Endothelial cell (in vitro differentiated cells): ENCODE measurements around the gene ARRB1. TPM values are rescaled to one million over a fixed set of nuclear protein-coding genes. Genes with fewer than 3 reads are reported as not detected.
A peak's percentile ranks its signal among the peaks of the same experiment; 100 is the strongest.
"Not testable (repeated sequence)": the region's sequence is repeated elsewhere in the genome, so short reads cannot be mapped to it uniquely, and the experiment has no call there.

Source experiments
- DNase-seq: peaks from one replicate; pipeline ENCODE4 v3.0.0; 2021; ENCODE audit warnings: low spot score
- H3K27ac Mint-ChIP-seq: one replicate; pipeline ENCODE4 v1.8.0; 2021; ENCODE audit warnings: mixed read lengths, inconsistent platforms; ENCODE audit not compliant: unreplicated experiment
- H3K27me3 Mint-ChIP-seq: one replicate; pipeline ENCODE4 v1.8.0; 2021; ENCODE audit warnings: mild to moderate bottlenecking, moderate library complexity, mixed read lengths, inconsistent platforms; ENCODE audit not compliant: unreplicated experiment
- H3K36me3 Mint-ChIP-seq: one replicate; pipeline ENCODE4 v1.8.0; 2021; ENCODE audit warnings: mild to moderate bottlenecking, low read depth, mixed read lengths, inconsistent platforms; ENCODE audit not compliant: unreplicated experiment
- H3K4me1 Mint-ChIP-seq: one replicate; pipeline ENCODE4 v1.8.0; 2021; ENCODE audit warnings: mild to moderate bottlenecking, mixed read lengths, inconsistent platforms; ENCODE audit not compliant: unreplicated experiment
- H3K4me3 Mint-ChIP-seq: one replicate; pipeline ENCODE4 v1.8.0; 2021; ENCODE audit warnings: mild to moderate bottlenecking, mixed read lengths, inconsistent platforms; ENCODE audit not compliant: unreplicated experiment
- H3K9me3 Mint-ChIP-seq: one replicate; pipeline ENCODE4 v1.8.0; 2021; ENCODE audit warnings: mixed read lengths, inconsistent platforms; ENCODE audit not compliant: unreplicated experiment
- CTCF ChIP-seq: fragments of 200-600 bp; sonication (generic); IDR thresholded peaks from one replicate; pipeline ENCODE4 v1.5.0; 2021; ENCODE audit warnings: antibody characterized with exemption; ENCODE audit not compliant: unreplicated experiment
- total RNA-seq: library from RNA; stranded (reverse); fragmentation: NEBNext Ultra II Directional; extraction: Animal tissue kit (Norgen Biotek cat#: 25700); gene quantifications from one replicate; pipeline ENCODE4 v1.2.1, GENCODE V29; 2021; ENCODE audit not compliant: unreplicated experiment

Gene ARRB1
- total RNA-seq, 1 donor from 2014 or later, result 197 TPM

DNA sequence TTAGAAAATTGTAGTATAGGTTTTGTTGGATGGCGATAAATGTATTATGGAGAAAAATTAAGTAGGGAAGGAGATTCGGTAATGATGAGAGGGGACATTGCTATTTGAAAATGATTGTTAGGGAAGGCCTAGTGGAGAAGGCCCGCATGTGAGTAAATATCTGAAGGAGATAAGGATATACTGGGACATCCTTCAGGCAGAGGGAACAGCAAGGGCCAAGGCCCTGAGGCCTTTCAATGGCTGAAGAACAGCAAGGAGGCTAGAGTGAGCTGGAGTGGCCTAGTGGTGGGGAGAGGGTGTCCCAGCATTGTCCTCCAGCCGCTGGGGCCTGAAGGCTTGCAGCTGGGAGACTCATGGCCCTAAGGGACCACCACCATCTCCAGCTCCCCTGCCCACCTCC is 23.2 kb upstream of the ARRB1 start:
- TF ChIP-seq CTCF, result no peak
- Mint-ChIP-seq H3K9me3 (no peaks in the 10 kb centered on the region), H3K27me3 (peaks cover 5% of the 10 kb centered on the region), H3K4me3 (no peak overlapping the region), H3K4me1 (peaks cover 16% of the 10 kb centered on the region), H3K36me3 (peaks cover 4% of the 10 kb centered on the region), H3K27ac (no peak overlapping the region)
- no peak for DNase-seq

DNA sequence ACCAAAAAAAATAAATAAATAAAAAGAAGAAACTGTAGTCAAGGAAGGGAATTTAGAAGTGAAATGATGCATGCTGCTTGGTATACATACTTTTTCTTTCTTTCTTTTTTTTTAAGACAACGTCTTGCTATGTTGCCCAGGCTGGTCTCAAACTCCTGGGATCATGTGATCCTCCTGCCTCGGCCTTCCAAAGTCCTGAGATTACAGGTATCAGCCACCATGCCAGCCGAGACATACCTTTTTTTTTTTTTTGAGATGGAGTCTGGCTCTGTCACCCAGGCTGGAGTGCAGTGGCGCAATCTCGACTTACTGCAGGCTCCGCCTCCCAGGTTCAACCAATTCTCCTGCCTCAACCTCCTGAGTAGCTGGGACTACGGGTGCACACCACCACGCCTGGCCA is 21.7 kb upstream of the ARRB1 start:
- Mint-ChIP-seq H3K4me1 (peaks cover 16% of the 10 kb centered on the region), H3K27ac (no peak overlapping the region), H3K27me3 (peaks cover 5% of the 10 kb centered on the region), H3K4me3 (no peak overlapping the region), H3K36me3 (peaks cover 4% of the 10 kb centered on the region), H3K9me3 (no peaks in the 10 kb centered on the region)
- TF ChIP-seq CTCF, result no peak
- DNase-seq, result no peak

- no peak overlapping the region for H3K4me3 Mint-ChIP-seq
- H3K36me3 Mint-ChIP-seq, result peaks cover 4% of the 10 kb centered on the region
- no peak for DNase-seq
- no peak for TF ChIP-seq CTCF
- no peaks in the 10 kb centered on the region for H3K9me3 Mint-ChIP-seq
- H3K4me1 Mint-ChIP-seq, result peaks cover 16% of the 10 kb centered on the region
- peaks cover 5% of the 10 kb centered on the region for H3K27me3 Mint-ChIP-seq
- H3K27ac Mint-ChIP-seq, result no peak overlapping the region
Observed at GRCh38 chr11:75371949-75372876, 20.8 kb upstream of the ARRB1 start.

- Mint-ChIP-seq H3K36me3 (peaks cover 4% of the 10 kb centered on the region), H3K27me3 (peaks cover 5% of the 10 kb centered on the region), H3K4me3 (peak overlapping the region; percentile 12), H3K27ac (peak overlapping the region; percentile 74), H3K9me3 (no peaks in the 10 kb centered on the region), H3K4me1 (peaks cover 11% of the 10 kb centered on the region)
- TF ChIP-seq CTCF, result no peak
- DNase-seq, result no peak
Observed at GRCh38 chr11:75369560-75370255, 18.2 kb upstream of the ARRB1 start.

- DNase-seq, H3K4me1 Mint-ChIP-seq, H3K27ac Mint-ChIP-seq, H3K27me3 Mint-ChIP-seq, H3K4me3 Mint-ChIP-seq, H3K36me3 Mint-ChIP-seq, H3K9me3 Mint-ChIP-seq: not testable (repeated sequence)
Observed at GRCh38 chr11:75366826-75367225, 15.4 kb upstream of the ARRB1 start.
